Measurements from ENCODE around the gene TCIRG1.
"Not testable (repeated sequence)": the region's sequence is repeated elsewhere in the genome, so short reads cannot be mapped to it uniquely, and the experiment has no call there.

The TCIRG1 gene, protein sequence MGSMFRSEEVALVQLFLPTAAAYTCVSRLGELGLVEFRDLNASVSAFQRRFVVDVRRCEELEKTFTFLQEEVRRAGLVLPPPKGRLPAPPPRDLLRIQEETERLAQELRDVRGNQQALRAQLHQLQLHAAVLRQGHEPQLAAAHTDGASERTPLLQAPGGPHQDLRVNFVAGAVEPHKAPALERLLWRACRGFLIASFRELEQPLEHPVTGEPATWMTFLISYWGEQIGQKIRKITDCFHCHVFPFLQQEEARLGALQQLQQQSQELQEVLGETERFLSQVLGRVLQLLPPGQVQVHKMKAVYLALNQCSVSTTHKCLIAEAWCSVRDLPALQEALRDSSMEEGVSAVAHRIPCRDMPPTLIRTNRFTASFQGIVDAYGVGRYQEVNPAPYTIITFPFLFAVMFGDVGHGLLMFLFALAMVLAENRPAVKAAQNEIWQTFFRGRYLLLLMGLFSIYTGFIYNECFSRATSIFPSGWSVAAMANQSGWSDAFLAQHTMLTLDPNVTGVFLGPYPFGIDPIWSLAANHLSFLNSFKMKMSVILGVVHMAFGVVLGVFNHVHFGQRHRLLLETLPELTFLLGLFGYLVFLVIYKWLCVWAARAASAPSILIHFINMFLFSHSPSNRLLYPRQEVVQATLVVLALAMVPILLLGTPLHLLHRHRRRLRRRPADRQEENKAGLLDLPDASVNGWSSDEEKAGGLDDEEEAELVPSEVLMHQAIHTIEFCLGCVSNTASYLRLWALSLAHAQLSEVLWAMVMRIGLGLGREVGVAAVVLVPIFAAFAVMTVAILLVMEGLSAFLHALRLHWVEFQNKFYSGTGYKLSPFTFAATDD

DNA sequence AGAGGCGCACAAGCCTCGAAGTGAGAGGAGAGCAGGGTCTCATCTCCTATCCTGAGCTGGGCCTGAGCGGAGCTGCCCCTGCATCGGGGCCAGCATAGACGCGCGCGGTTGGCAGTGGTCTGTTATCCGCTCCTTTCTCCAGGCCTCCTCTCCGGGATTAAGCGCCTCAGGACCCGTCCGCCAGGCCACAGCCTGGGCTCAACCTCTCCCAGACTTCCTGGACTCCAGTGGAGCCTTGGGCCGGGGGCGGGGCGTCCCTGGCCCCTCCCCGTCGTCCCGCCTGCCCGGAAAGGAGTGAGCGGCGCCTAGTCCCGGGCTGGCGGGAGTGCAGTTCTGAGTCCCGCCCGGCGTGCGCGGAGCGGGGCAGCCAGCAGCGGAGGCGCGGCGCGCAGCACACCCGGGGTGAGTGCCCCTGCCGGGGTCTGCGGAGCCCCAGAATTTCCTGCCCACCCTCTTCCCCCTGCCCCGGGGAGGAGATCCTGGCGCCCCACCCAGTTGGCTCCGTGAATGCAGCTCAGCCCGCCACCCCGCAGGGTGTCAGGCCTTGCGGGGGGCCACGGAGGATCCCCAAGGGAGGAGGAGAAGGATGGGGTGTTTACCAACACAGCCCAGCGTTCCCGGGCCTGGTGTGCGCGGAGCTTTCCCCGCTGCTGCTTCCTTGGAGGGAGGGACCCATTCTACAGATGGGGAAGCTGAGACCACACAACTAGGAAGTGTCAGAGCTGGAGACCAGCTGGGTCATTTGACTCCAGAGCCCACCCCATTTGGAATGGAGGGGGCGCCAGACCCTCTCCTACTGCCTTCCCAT lies at the start of gene TCIRG1:
Gene TCIRG1, plus strand, starts transcription at position 308 of the 808 bp plus-strand sequence. CDS start 2,247 bp downstream, outside the sequence.
- DNase-seq, result peak; percentile 81 to 83

DNA sequence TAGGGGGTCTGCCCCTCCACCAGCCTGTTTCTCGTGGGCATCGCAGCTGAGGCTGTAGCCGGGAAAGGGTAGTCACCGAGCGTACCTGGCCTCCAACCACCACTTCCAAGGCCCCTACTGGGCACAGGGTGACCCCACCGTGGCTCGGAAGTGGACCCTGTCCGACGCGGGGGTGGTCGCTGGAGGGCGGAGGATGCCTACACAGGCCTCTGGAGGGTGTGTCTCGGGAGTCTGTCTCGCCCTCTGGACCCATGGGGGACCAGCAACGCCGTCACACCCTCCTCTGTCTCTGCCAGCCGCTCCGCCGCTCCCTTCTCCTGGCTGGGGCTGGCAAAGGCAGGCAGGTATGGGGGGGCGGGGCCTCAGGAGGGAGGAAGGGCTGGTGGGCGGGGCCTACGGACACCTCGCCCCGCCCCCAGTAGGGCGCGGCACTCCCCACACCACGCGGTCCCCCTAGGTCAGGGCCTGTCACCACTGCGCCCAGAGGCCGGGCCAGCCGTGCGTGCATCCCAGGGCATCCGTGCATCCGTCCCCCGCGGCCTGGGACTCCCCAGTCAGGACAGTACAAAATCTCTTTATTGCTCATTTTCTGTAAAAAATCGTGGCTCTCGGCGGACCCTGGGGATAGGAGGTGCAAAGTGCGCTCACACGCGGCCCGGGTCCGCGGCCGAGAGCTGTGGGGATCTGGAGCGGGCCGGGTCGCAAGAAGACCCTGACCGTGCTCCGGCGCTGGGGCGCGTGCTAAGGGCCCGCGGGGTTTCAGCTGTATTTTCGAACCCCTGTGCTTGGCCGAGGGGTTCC lies 48.1 kb upstream of the TCIRG1 start:
- peak; percentile 36 to 46 for DNase-seq

DNA sequence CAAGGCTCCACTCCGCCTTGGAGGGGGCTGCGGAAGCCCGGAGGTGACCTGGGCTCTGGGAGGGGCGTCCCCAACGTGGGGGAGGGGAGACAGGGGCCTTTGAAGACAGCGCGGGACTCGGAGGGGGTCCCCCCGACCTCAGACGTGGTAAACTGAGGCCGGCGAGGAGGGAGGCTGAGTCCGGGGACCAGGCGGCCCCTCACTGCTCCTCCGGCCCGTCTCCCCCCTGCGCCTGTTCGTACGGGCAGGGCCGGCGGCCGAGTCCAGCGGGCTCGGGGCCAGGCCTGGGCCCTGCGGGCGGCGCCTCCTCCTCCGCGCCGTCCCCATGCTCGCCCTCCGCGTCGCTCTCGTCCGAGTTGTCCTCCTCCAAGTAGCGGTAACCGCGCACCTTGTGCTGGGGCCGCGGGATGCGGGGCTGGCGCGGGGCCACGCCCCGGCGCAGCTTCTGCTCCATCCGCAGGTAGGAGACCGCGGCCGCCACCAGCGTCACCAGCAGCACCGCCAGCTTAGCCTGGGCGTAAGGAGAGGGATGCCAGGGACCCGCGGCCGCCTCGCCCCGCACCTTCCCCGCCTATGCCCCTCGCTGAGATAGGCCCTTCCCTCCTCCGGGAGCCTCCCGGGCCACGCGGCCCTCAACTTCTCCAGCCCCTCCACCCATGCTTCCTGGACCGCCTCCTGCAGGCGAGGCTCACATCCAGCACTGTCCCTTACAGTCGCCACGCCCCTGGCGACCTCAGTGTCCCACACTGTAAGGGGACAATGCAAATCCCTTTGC lies 47.3 kb upstream of the TCIRG1 start:
- not testable (repeated sequence) for DNase-seq

DNA sequence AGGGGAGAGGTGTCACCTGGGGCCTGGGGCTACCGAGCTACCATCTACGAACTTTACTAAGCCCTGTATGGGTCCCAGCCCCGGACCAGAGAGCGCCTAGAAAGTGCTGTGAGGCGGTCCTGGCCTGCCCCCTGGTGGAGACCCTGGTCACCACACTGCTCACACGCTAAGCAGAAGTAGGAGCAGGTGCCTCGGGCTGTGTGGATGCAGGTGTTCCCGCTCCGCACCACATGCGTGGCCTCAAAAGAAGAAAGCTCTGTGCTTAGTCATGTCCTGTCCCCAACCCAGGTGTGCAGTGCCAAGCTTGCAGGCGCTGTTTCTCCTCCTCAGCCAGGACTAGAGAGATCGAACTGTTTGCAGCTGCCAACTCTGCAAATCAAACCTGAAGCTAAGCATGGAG lies 45.0 kb upstream of the TCIRG1 start:
- peak; percentile 66 to 75 for DNase-seq

DNA sequence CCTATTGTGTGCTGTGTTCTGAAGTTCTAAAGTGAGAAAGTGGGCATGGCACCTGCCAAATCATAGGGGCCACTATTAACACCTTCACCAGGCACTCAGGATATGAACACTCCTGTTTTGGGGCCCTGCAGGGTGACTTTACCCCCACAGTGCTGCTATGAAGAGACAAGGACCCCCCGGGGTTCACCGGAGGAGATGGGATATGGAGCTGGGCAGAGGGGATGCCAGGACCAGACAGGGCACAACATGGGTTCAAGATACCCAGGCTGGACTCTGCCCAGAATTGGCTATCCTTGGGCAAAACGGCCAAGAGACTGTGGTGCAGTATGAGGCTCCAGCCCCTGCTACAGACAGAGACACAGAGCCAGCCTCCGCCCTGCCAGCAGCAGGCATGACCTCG lies 44.4 kb upstream of the TCIRG1 start:
- DNase-seq, result not testable (repeated sequence)

DNA sequence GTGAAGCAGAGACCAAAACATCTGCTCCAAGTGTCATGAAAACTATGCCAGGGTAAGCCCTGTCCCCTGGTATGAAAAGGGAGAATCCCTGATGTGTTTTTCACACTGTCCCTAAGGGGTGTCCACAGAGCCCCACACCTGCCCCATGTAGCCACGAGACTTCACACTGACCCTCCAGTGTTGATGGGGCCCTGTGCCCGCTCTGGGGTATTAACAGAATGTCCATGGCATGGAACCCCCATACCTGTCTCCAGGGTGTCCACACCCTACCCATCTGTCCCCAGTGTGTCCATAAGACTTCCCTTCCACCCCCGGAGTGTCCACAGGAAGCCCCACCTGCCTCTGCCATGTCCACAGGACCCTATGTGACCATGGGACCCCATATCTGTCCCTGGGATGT lies 43.7 kb upstream of the TCIRG1 start:
- not testable (repeated sequence) for DNase-seq

DNA sequence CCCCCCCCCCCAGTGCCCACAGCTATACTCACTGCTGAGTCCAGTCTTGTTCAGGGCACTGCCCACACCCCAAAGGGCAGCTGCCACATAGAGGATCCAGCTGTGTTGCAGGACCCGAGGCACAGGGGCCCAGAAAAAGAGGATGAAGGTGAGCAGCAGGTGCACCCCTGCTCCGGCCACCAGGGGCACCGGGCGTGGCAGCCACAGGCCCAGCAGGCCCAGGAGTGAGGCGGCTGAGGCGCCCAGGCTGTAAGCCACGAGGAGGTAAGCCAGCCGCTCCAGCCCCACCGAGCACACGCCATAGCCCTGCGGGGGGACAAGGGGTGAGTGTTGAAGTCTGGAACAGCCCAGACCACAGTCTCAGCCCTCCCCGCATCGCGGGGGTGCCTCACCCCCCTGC lies 43.2 kb upstream of the TCIRG1 start:
- DNase-seq, result not testable (repeated sequence)

DNA sequence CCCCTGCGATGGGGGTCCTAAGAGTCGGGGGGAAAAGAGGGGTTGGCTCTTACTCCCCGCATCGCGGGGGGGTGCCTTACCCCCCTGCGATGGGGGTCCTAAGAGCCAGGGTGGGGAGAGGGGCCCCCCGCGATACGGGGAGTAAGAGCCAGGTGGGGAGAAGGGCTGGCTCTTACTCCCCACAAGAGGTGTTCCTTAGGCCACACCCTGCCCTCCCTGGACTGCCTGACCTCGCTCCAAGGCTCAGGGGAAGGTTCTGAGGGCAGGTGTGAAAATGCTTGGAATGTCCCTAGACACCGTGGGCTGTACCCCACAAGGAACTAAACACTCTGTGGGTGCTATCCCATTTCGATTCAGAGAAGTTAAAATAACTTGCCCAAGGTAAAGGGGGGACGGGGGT lies 42.8 kb upstream of the TCIRG1 start:
- no peak for DNase-seq

DNA sequence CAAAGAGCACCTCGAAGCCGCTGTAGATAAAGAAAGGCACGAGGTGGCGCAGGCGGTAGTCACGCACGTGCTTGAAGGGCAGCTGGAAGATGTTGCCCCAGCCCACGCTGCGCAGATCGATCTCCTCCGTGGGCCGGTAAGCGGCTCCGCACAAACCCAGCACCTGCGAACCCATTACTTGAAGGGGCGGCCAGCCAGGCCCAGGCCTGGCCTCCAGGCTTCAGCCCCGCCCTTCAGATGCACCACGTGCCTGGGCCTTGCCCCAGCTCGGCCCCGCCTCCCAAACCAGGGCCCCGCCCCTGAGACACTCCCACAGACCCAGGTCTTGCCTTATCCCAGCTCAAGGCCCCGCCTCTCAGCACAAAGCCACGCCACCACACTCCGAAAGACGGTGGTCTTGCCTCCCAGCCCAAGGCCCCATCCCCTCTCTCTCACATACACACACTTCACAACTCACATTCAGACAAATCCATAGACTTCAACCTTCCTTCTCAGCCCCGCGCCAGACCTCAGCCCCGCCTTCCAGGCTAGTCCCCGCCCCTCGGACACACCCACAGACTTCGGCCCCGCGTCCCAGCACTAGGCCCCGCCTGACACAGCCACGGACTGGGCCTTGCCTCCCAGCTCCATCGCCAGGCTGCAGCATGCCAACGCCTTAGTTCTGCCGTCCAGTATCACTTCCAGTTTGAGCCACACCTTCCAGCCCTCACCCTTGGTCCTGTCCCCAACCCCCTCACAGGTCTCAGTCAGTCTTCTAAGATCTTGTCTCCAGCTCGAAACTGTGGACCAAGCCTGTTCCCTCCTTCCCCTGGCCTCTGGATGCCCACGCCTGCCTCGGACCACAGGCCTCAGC lies 42.0 kb upstream of the TCIRG1 start:
- peak; percentile 78 to 79 for DNase-seq

DNA sequence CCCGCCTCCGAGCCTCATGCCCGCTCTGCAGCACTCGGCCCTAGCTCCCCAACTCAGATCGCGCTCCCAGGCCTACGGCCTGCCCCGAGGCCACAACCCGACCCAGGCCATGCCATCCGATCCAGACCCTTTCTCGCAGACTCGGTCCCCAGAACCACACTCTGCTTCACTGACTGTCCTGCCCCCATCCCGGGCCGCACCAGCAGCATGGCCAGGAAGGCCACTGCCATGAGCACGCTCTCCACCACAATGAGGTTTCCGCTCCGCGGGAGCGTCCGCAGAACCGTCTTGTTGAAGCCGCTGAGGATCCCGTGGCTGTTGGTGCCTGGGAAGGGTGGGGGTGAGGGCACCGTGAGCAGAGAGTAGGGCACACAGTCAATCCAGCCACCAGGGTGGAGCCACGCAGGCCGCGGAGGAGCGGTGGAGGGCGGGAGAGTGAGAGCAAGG lies 41.3 kb upstream of the TCIRG1 start:
- no peak for DNase-seq

DNA sequence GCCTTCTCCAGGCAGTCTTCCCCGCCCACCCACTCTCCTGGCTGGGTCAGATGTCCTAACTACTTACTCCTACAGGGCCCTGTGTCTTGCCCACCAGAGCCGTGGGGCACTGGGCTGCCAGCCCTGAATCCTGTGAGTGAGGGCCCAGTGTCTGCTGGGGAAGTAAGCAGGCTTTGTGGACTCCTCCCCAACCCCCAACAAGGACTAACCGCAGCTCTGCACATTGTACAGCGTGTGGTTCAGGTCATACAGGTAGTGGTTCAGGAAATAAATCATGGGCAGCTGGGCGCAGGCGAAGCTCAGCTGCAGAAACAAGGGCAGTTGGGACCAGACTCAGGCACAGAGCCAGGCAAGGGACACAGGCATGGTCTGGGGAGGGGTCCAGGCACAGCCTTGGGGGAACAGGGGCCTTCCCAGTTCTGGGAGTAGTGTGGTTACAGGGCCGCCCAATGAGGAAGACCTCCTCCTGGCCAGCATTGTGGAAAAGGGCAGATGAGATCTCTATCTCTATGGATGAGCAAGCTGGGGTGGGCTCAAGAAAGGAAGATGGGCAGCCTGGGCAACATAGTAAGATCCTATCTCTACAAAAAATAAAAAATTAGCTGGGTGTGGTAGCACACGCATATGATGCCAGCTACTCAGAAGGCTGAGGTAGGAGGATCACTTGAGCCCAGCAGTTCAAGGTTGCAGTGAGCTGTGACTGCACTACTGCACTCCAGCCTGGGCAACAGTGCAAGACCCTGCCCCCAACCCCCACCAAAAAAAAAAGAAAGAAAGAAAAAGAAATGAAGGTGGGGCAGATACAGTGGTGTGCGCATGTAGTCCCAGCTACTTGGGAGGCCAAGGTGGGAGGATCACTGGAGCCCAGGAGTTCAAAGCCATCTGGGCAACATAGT lies 40.4 kb upstream of the TCIRG1 start:
- no peak for DNase-seq

DNA sequence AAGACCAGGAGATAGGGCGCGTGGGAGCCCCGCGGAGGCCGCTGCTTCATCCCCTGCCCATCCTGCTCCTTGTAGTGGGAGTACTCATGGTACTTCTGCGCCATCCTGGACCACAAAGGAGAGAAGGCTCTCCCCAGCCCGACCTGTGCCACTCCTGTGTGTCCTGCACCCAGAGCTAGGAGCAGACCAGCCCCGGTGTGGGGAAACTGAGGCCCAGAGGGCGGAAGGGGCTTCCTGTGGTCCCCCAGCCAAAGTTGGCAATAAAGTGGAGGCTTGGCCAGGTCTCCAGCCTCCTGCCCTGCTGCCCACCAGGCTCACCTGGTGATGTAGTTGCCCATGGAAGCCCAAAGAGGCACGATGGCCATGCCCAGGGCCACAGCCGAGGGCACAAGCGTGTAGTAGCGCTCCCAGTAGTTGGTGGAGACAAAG lies 39.6 kb upstream of the TCIRG1 start:
- DNase-seq, result no peak

DNA sequence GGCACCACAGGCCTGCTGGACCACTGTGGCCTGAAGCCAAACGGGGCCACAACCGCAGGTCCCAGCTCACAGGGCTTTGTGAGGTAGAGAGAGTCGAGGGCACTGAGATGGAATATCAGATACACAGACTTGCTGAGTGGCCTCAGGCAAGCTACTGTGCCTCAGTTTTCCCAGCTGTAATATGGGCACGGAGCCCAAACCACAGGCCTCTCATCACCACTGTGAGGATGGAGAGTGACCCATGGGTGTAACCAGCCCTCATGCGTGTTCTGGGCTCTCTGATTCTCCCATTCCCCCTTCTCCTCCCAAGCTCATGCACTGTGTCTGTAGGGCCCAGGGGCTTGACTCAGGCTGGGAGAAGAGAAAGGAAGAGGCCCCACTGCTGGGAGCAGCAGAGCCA lies 39.1 kb upstream of the TCIRG1 start:
- DNase-seq, result no peak

DNA sequence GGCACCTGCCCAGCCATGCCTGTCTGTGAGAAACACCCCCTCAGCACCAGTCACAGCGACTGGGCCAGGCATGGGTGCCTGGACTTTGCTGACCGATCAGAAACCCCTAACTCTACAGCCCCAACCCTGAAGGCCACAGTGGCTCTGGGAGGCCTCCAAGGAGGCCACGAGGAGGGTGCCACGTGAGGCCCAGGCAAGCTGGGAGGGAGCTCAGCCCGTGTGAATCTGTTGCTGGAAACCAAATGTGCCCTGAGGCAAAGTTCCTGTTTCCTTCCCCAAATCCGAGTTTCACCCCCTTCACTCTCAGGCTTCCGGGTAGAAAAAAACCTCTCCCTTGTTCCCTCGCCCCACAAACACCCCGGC lies 36.3 kb upstream of the TCIRG1 start:
- no peak for DNase-seq

DNA sequence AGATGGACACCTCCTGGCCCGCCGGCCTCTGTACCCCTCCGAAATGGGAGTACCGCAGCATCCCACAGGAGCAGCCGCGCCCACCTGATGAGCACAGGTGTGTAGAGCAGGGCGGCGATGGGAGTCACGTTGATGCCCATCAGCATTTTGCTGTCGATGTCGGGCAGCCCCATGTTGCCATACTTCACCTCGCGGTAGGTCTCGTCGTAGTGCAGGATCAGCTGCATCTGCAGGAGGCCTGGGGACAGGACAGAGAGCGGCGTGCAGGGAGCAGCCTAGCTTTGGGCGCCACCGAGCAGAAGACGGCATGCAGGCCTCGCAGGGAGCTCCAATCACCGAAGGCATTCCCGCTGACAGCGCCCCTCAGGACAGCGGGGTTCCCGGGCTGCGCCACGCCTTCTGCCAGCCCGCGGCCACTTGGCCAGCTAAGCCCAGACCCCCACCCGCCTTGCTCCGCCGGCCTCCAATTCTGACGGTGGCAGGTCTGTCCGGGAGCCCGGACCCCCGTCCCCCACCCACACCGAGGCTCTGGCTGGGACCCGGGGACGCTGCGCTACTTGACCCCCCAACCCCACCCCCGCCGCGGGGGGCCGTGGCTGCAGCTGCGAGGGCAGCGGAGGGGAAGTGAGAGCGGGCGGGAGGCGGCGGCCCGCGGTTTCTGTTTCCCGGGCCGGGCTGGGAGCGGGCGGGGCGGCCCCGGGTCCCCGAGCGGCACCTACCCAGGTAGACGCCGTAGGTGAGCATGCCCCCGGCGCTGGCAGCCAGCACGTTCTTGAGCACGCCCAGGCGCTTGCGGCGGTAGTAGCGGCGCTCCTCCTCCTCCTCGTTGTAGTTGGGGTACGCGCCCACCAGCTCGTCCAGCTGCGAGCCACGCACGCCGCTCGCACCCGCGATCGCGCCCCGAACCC lies 35.6 kb upstream of the TCIRG1 start:
- peak; percentile 54 to 67 for DNase-seq

DNA sequence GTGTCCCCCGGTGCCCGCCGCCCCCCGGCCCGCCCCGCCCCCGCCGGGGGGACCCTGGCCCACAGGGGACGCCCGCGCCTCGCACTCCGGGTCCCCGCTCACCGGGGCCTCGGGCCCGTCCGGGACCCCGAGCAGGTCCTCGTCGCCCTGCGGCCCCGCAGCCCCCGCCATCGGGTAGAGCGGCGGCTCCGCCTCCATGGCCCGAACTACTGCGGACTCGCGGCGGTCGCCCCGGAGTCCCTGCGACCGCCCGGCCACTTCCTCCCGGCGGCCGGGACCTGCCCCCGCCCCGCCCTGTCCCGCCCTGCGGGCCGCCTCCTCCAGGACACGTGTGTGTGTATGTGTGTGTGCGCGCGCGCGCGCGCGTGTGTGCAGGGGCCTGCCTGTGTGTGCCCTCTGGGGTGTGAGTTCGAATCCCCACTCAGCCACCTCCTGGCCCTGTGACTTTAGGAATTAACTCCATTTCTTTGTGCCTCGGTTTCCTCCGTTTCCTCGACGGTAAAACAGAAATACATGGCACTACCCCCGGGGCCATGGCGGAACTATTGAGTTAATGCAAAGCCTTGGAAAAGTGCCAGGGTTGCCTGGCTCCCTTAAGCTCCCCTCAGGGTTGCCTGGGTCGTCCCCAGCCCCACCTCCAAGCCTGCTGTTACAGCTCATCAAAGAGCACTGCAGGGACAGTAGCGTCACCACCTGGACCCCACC lies 34.8 kb upstream of the TCIRG1 start, which contains the start of gene UNC93B1:
Gene UNC93B1, minus strand, starts transcription at position 252 of the 705 bp plus-strand sequence. Its CDS starts 54 bp downstream, at position 198.
- DNase-seq, result peak; percentile 89 to 90
